ENCODE data around the gene DDX25. TPM values are rescaled to one million over a fixed set of nuclear protein-coding genes. Genes with fewer than 3 reads are reported as not detected.

Gene DDX25
- total and polyA plus RNA-seq, 2 of the 8 experiments (the other 6 are each of a cell fraction or from before 2014, with no cell fraction given): 17.6 to 17.9 TPM

DNA sequence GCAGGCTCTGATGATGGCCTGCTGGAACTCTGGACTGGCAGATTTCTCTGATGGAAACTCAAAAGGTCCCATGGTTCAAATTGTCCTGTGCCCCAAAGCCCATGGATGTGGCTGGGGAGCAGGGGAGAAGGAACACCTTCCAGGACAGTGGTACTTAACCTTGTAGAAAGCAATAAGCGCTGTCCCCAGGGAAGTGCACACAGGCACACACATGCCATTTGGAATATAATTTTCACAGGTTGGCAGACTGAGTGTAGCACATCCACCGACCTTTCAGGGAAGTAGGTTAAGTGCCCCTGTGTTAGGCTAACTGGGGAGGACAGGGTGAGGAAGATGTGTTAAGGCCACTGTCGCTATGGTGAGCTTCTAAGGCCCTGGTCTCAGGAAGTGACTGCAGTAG is 17.8 kb downstream of the DDX25 start:
- Histone ChIP-seq H4K5ac (ENCODE audit: insufficient read length, low read depth, low read length) (no peak overlapping the region), H3K18ac (ENCODE audit: extremely low read depth, low read length) (no peak overlapping the region), H3K4me2 (ENCODE audit: insufficient read depth in 1 of 2, low read depth in 2 of 2, low read length in 2 of 2) (no peak overlapping the region), H3K23me2 (ENCODE audit: low read depth, low read length) (no peaks in the 10 kb centered on the region), H3K79me2 (ENCODE audit: control insufficient read depth in 1 of 2, insufficient read depth in 2 of 2, low read length in 2 of 2) (no peaks in the 10 kb centered on the region), H3K14ac (ENCODE audit: insufficient read length) (no peak overlapping the region), H3K4me1 (replicated peaks in 1 of 4; ENCODE audit: control insufficient read depth in 3 of 4, insufficient read depth in 4 of 4, low read length in 3 of 4) (no peaks in the 10 kb centered on the region; a peak in 1 of 7 replicates), H3K4ac (replicated peaks; ENCODE audit: insufficient read length, low read depth, low read length) (no peak overlapping the region), H4K91ac (replicated peaks; ENCODE audit: insufficient read length, low read length) (no peak overlapping the region), H4K20me1 (replicated peaks in 1 of 2; ENCODE audit: control insufficient read depth in 1 of 2, insufficient read depth in 2 of 2, low read length in 2 of 2) (no peaks in the 10 kb centered on the region), H3K23ac (ENCODE audit: insufficient read length) (no peak overlapping the region), H3K79me1 (ENCODE audit: low read depth, low read length) (no peaks in the 10 kb centered on the region), H3K9me3 (ENCODE audit: insufficient read depth in 2 of 2, low read depth in 1 of 2, low read length in 1 of 2) (no peaks in the 10 kb centered on the region), H3K27me3 (replicated peaks in 1 of 4; ENCODE audit: control insufficient read depth in 3 of 4, extremely low read depth in 1 of 4, insufficient read depth in 3 of 4, low read length in 3 of 4) (no peaks in the 10 kb centered on the region; a peak in 1 of 7 replicates), H3K9ac (replicated peaks in 1 of 4; ENCODE audit: extremely low read depth in 1 of 4, low read depth in 3 of 4, low read length in 3 of 4) (no peak overlapping the region), H3K56ac (replicated peaks; ENCODE audit: insufficient read length, low read depth, low read length) (no peak overlapping the region), H2BK12ac (ENCODE audit: low read depth, low read length) (no peak overlapping the region), H2BK120ac (replicated peaks; ENCODE audit: low read depth, low read length) (no peak overlapping the region), H2BK20ac (ENCODE audit: low read length) (no peak overlapping the region), H4K8ac (ENCODE audit: extremely low read depth, insufficient read depth, low read length) (no peak overlapping the region), H3K4me3 (ENCODE audit: extremely low read depth in 1 of 4, insufficient read depth in 2 of 4, low read depth in 3 of 4, low read length in 4 of 4) (no peak overlapping the region), H2AFZ (ENCODE audit: low read length) (no peak overlapping the region), H2AK5ac (ENCODE audit: low read depth, low read length) (no peak overlapping the region), H2BK5ac (ENCODE audit: low read depth, low read length) (no peak overlapping the region), H3K27ac (ENCODE audit: low read depth, low read length) (no peak overlapping the region), H2BK15ac (ENCODE audit: low read length) (no peak overlapping the region), H3K36me3 (ENCODE audit: control insufficient read depth in 2 of 4, insufficient read depth in 4 of 4, low read length in 3 of 4) (no peaks in the 10 kb centered on the region)
- no peak for DNase-seq (ENCODE audit: low read depth in 1 of 2, low spot score in 2 of 2)
- WGBS, 2 experiments (ENCODE audit: extremely low coverage in 1 of 2, insufficient coverage in 1 of 2, insufficient read length in 1 of 2, insufficient replicate concordance in 2 of 2, low coverage in 1 of 2, low lambda C conversion rate in 2 of 2, missing lambda C conversion rate in 1 of 2): 85% methylated on average over 3 of the region's 3 CpGs; no CpG with 5 or more reads in 1 of the 2 experiments
- CTCF ChIA-PET (ENCODE audit: partially characterized antibody): interaction anchor here (0.8 to 5.8 kb wide), 8 partner anchors 11 to 490 kb away, joined by 3 to 118 read pairs (median 6); partner anchors contain the start of gene DDX25
- POLR2A ChIA-PET (ENCODE audit: partially characterized antibody): no interaction called here
- FAIRE-seq: no peak
- TF ChIP-seq CHD1 (IDR thresholded peaks at IDR 0.05; ENCODE audit: low read depth, low read length): no peak
- TF ChIP-seq EP300 (IDR thresholded peaks at IDR 0.05; ENCODE audit: borderline replicate concordance in 1 of 2, low read depth in 2 of 2, low read length in 2 of 2): no peak
- no peak for TF ChIP-seq RXRA (IDR thresholded peaks at IDR 0.05; ENCODE audit: insufficient read depth, low read depth, low read length)
- TF ChIP-seq SIN3A (conservative IDR thresholded peaks at IDR 0.05 in 1 of 2, IDR thresholded peaks at IDR 0.05 in 1 of 2; ENCODE audit: low read depth in 1 of 2, low read length in 2 of 2): no peak
- no peak for TF ChIP-seq JUN (IDR thresholded peaks at IDR 0.05; ENCODE audit: low read depth, low read length)
- no peak for TF ChIP-seq KDM4A (IDR thresholded peaks at IDR 0.05; ENCODE audit: low read depth, low read length, severe bottlenecking)
